PFSK-1 (cell line): Measurements from ENCODE around the gene FOXG1.

ENCODE experiments used
- FOXP2 ChIP-seq: optimal IDR thresholded peaks from 2 replicates; pipeline ENCODE3; 2011; ENCODE audit warnings: borderline replicate concordance, control low read depth, inconsistent platforms; ENCODE audit not compliant: insufficient read depth; ENCODE audit errors: extremely low read length, extremely low read depth
- POLR2AphosphoS5 ChIP-seq: IDR thresholded peaks from 2 replicates; pipeline ENCODE4 v1.6.1; 2012; ENCODE audit warnings: low read depth, mild to moderate bottlenecking, control low read depth, low read length, moderate library complexity
- REST ChIP-seq, 2 experiments: IDR thresholded peaks; 2 replicates each; pipeline versions ENCODE4 v1.6.1 to v1.8.0; 2011 to 2012; ENCODE audit warnings: low read depth in 2 of 2, low read length in 2 of 2, control low read depth in 1 of 2, inconsistent platforms in 1 of 2, mild to moderate bottlenecking in 1 of 2, moderate library complexity in 1 of 2; ENCODE audit not compliant: insufficient read depth in 1 of 2
- SIN3A ChIP-seq: IDR thresholded peaks from 2 replicates; pipeline ENCODE4 v1.6.1; 2012; ENCODE audit warnings: mild to moderate bottlenecking, low read length, moderate library complexity, borderline replicate concordance; ENCODE audit not compliant: insufficient read depth
- TAF1 ChIP-seq: IDR thresholded peaks from 2 replicates; pipeline ENCODE4 v1.6.1; 2012; ENCODE audit warnings: low read length, control low read depth, borderline replicate concordance; ENCODE audit not compliant: insufficient read depth

The FOXG1 gene

GRCh38 chr14:28745176-28745575 lies 21.4 kb upstream of the FOXG1 start:
- TF ChIP-seq TAF1: no peak
- no peak for TF ChIP-seq POLR2AphosphoS5
- TF ChIP-seq FOXP2: no peak
- TF ChIP-seq REST (IDR thresholded peaks at IDR 0.05; ENCODE audit: insufficient read depth in 1 of 2, low read depth in 2 of 2, low read length in 2 of 2): no peak
- TF ChIP-seq SIN3A: no peak

- TF ChIP-seq FOXP2 (no peak), POLR2AphosphoS5 (no peak), REST (IDR thresholded peaks at IDR 0.05; ENCODE audit: insufficient read depth in 1 of 2, low read depth in 2 of 2, low read length in 2 of 2) (no peak), TAF1 (no peak), SIN3A (no peak)
These were observed 20.3 kb upstream of the FOXG1 start for GRCh38 chr14:28746247-28746646.

GRCh38 chr14:28751467-28752058 lies 15.0 kb upstream of the FOXG1 start:
- TF ChIP-seq POLR2AphosphoS5 (no peak), REST (IDR thresholded peaks at IDR 0.05; ENCODE audit: insufficient read depth in 1 of 2, low read depth in 2 of 2, low read length in 2 of 2) (no peak), TAF1 (no peak)

- TF ChIP-seq SIN3A: no peak
- TF ChIP-seq POLR2AphosphoS5: no peak
- TF ChIP-seq TAF1: no peak
- TF ChIP-seq FOXP2: no peak
- TF ChIP-seq REST (IDR thresholded peaks at IDR 0.05; ENCODE audit: insufficient read depth in 1 of 2, low read depth in 2 of 2, low read length in 2 of 2): no peak
These were observed 12.2 kb upstream of the FOXG1 start for GRCh38 chr14:28754209-28754985.
